Gastroesophageal sphincter (tissue), 3 donors: ENCODE results near the gene FRMD6.

Experiments used
- EP300 ChIP-seq: sonication (generic); formaldehyde crosslinking; IDR thresholded peaks from one replicate; pipeline ENCODE4 v1.6.1; 2017; ENCODE audit warnings: antibody characterized with exemption, mild to moderate bottlenecking
- POLR2A ChIP-seq, 2 donors: fragments of 450-650 bp; IDR thresholded peaks; one replicate each; pipeline ENCODE4 v1.6.1; 2017; ENCODE audit warnings: antibody characterized with exemption in 2 of 2, mild to moderate bottlenecking in 2 of 2, moderate library complexity in 1 of 2
- TF ChIP-seq, protein P1 (sequence below), 4 experiments: fragments of 200-600 bp in 2 of 4; fragments of 450-650 bp in 2 of 4; sonication (generic) in 1 of 4; IDR thresholded peaks; one replicate each; pipeline ENCODE4 v1.5.1; 2017 to 2019; ENCODE audit warnings: antibody characterized with exemption in 4 of 4, mild to moderate bottlenecking in 2 of 4, moderate library complexity in 2 of 4

- no peak for TF ChIP-seq POLR2A (IDR thresholded peaks at IDR 0.05)
- TF ChIP-seq, protein P1, sequence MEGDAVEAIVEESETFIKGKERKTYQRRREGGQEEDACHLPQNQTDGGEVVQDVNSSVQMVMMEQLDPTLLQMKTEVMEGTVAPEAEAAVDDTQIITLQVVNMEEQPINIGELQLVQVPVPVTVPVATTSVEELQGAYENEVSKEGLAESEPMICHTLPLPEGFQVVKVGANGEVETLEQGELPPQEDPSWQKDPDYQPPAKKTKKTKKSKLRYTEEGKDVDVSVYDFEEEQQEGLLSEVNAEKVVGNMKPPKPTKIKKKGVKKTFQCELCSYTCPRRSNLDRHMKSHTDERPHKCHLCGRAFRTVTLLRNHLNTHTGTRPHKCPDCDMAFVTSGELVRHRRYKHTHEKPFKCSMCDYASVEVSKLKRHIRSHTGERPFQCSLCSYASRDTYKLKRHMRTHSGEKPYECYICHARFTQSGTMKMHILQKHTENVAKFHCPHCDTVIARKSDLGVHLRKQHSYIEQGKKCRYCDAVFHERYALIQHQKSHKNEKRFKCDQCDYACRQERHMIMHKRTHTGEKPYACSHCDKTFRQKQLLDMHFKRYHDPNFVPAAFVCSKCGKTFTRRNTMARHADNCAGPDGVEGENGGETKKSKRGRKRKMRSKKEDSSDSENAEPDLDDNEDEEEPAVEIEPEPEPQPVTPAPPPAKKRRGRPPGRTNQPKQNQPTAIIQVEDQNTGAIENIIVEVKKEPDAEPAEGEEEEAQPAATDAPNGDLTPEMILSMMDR (IDR thresholded peaks at IDR 0.05), result no peak
- TF ChIP-seq EP300, result no peak
Measured at GRCh38 chr14:51636109-51636508, 15.6 kb upstream of the FRMD6 start.
